ENCODE data around the gene ZC3H4. TPM values are rescaled to one million over a fixed set of nuclear protein-coding genes. Genes with fewer than 3 reads are reported as not detected.
A peak's percentile ranks its signal among the peaks of the same experiment; 100 is the strongest.

The ZC3H4 gene
- total RNA-seq, 1 experiment from 2014 or later = 105 TPM

DNA sequence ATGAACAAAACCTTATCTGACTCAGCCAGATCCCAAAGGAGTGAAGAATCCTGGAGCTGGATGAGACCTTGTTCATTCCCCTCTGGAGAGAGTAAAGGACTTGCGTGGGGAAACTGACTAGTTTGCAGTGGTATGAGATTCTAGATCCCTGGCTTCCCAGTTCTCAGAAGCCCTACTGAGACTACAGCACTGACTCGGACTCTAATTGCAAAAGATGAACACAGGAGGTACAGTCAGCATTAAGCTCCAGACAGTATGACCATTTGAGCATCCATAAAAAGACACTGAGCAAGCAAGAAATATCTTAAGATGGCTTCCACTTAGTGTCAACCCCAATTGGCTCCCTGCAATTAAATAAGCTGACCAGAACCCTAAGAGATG, 6.8 kb downstream of the ZC3H4 start:
- no peak overlapping the region for H2BK120ac ChIP-seq (ENCODE audit: low read depth, low read length, poor library complexity, severe bottlenecking)
- H4K8ac ChIP-seq (replicated peaks; ENCODE audit: insufficient read length, low read depth, low read length) = no peak overlapping the region
- H3K18ac ChIP-seq (ENCODE audit: insufficient read length, low read depth, low read length) = no peak overlapping the region
- no peak overlapping the region for H2BK20ac ChIP-seq (ENCODE audit: low read depth, low read length, poor library complexity, severe bottlenecking)
- H3K4ac ChIP-seq (ENCODE audit: low read depth, low read length) = no peak overlapping the region
- no peak overlapping the region for H3K4me3 Mint-ChIP-seq
- H3K23me2 ChIP-seq (ENCODE audit: insufficient read length, low read depth, low read length, poor library complexity, severe bottlenecking) = peaks cover 19% of the 10 kb centered on the region
- H2BK15ac ChIP-seq (ENCODE audit: low read depth, low read length) = no peak overlapping the region
- no CpG with 5 or more reads among the region's 2 CpGs for WGBS (ENCODE audit: extremely low coverage, insufficient read length, low lambda C conversion rate)
- no peak overlapping the region for H3K14ac ChIP-seq (ENCODE audit: insufficient read depth, low read length)
- no peaks in the 10 kb centered on the region for H3K27me3 ChIP-seq (ENCODE audit: insufficient read depth, low read length)
- H3K27ac Mint-ChIP-seq = peak overlapping the region; percentile 14 to 87 (median 40); a peak in 3 of 7 replicates
- no peak overlapping the region for H2AFZ ChIP-seq (ENCODE audit: low read length)
- peaks cover 11% of the 10 kb centered on the region for H3K4me1 ChIP-seq (ENCODE audit: insufficient read depth, low read length)
- H3K4me2 ChIP-seq (ENCODE audit: insufficient read depth, insufficient read length, low read length) = no peak overlapping the region
- H3K79me2 ChIP-seq (ENCODE audit: insufficient read depth, low read length) = peaks cover 23% of the 10 kb centered on the region; the same call in 1 of the 2 replicates
- H3T11ph ChIP-seq (ENCODE audit: low read length) = no peak overlapping the region
- TF ChIP-seq, protein P1, sequence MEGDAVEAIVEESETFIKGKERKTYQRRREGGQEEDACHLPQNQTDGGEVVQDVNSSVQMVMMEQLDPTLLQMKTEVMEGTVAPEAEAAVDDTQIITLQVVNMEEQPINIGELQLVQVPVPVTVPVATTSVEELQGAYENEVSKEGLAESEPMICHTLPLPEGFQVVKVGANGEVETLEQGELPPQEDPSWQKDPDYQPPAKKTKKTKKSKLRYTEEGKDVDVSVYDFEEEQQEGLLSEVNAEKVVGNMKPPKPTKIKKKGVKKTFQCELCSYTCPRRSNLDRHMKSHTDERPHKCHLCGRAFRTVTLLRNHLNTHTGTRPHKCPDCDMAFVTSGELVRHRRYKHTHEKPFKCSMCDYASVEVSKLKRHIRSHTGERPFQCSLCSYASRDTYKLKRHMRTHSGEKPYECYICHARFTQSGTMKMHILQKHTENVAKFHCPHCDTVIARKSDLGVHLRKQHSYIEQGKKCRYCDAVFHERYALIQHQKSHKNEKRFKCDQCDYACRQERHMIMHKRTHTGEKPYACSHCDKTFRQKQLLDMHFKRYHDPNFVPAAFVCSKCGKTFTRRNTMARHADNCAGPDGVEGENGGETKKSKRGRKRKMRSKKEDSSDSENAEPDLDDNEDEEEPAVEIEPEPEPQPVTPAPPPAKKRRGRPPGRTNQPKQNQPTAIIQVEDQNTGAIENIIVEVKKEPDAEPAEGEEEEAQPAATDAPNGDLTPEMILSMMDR (conservative IDR thresholded peaks at IDR 0.05) = no peak
- H4K20me1 ChIP-seq (ENCODE audit: control insufficient read depth, insufficient read depth, insufficient read length) = no peaks in the 10 kb centered on the region
- DNase-seq = no peak
- no peak overlapping the region for H3K27ac ChIP-seq (ENCODE audit: insufficient read length, low read depth, low read length)
- no peak overlapping the region for H3K23ac ChIP-seq (ENCODE audit: insufficient read length, low read depth, low read length)
- peaks cover 3% of the 10 kb centered on the region for H3K79me1 ChIP-seq (ENCODE audit: insufficient read depth, low read depth, low read length, poor library complexity, severe bottlenecking)
- H2BK12ac ChIP-seq (ENCODE audit: insufficient read length, low read depth, low read length) = no peak overlapping the region
- H3K9me3 Mint-ChIP-seq = no peaks in the 10 kb centered on the region
- H3K56ac ChIP-seq (ENCODE audit: insufficient read length, low read depth, low read length) = no peak overlapping the region
- H4K91ac ChIP-seq (ENCODE audit: insufficient read length, low read depth, low read length) = no peak overlapping the region
- no peak overlapping the region for H2AK5ac ChIP-seq (ENCODE audit: insufficient read length, low read length)
- H3K9ac ChIP-seq (ENCODE audit: extremely low read depth, insufficient read length, low read length) = no peak overlapping the region
- peaks cover 19 to 48% (median 44%) of the 10 kb centered on the region in 3 experiments for H3K36me3 Mint-ChIP-seq (ENCODE audit: insufficient read depth in 1 of 3, low read depth in 3 of 3)
- no peak overlapping the region for H4K5ac ChIP-seq (ENCODE audit: insufficient read length, low read depth, low read length)
- H2BK5ac ChIP-seq (ENCODE audit: insufficient read length, low read length) = no peak overlapping the region
- H3K9me3 ChIP-seq (ENCODE audit: control insufficient read depth, low read depth, low read length) = no peaks in the 10 kb centered on the region
- H3K27me3 Mint-ChIP-seq (ENCODE audit: low read depth) = no peaks in the 10 kb centered on the region
- peaks cover 46 to 49% of the 10 kb centered on the region in 2 experiments for H3K4me1 Mint-ChIP-seq

Measured in H9 (cell line).